ENCODE data around the gene ESPNL.

ESPNL gene

GRCh38 chr2:238125127-238125885 is 25.2 kb downstream of the ESPNL start:
- no peak for DNase-seq (ENCODE audit: insufficient read length, low spot score)

GRCh38 chr2:238126338-238126737 is 26.2 kb downstream of the ESPNL start:
- no peak for FAIRE-seq
- DNase-seq (ENCODE audit: insufficient read length, low spot score), result no peak

More at GRCh38 chr2:238125127-238125885, 25.2 kb downstream of the ESPNL start:
- FAIRE-seq, result no peak

GRCh38 chr2:238126775-238127164 is 26.6 kb downstream of the ESPNL start:
- FAIRE-seq (no peak), DNase-seq (ENCODE audit: insufficient read length, low spot score) (no peak)

- DNase-seq (ENCODE audit: insufficient read length, low spot score) (peak; percentile 71), FAIRE-seq (peak; percentile 79)
Measured at GRCh38 chr2:238127165-238128060, 27.3 kb downstream of the ESPNL start.

- DNase-seq (ENCODE audit: insufficient read length, low spot score) (no peak), FAIRE-seq (no peak)
Measured at GRCh38 chr2:238128061-238128440, 27.9 kb downstream of the ESPNL start.

- FAIRE-seq, result no peak
- no peak for DNase-seq (ENCODE audit: insufficient read length, low spot score)
Measured at GRCh38 chr2:238128534-238129001, 28.4 kb downstream of the ESPNL start.

GRCh38 chr2:238129166-238130010 is 29.2 kb downstream of the ESPNL start:
- DNase-seq (ENCODE audit: insufficient read length, low spot score) (no peak), FAIRE-seq (no peak)

GRCh38 chr2:238130111-238130695 is 30.1 kb downstream of the ESPNL start:
- no peak for DNase-seq (ENCODE audit: insufficient read length, low spot score)
- no peak for FAIRE-seq

- DNase-seq (ENCODE audit: insufficient read length, low spot score) (no peak), FAIRE-seq (no peak)
Measured at GRCh38 chr2:238130696-238131628, 30.8 kb downstream of the ESPNL start.

GRCh38 chr2:238131761-238132462 is 31.8 kb downstream of the ESPNL start:
- no peak for DNase-seq (ENCODE audit: insufficient read length, low spot score)

GRCh38 chr2:238132463-238133450 is 32.6 kb downstream of the ESPNL start:
- DNase-seq (ENCODE audit: insufficient read length, low spot score) (no peak), FAIRE-seq (no peak)

More at GRCh38 chr2:238131761-238132462, 31.8 kb downstream of the ESPNL start:
- FAIRE-seq, result no peak

- DNase-seq (ENCODE audit: insufficient read length, low spot score), result no peak
- no peak for FAIRE-seq
Measured at GRCh38 chr2:238133499-238134392, 33.6 kb downstream of the ESPNL start.

GRCh38 chr2:238134393-238134785 is 34.2 kb downstream of the ESPNL start:
- DNase-seq (ENCODE audit: insufficient read length, low spot score) (no peak), FAIRE-seq (no peak)

- no peak for FAIRE-seq
- DNase-seq (ENCODE audit: insufficient read length, low spot score), result no peak
Measured at GRCh38 chr2:238135601-238136150, 35.5 kb downstream of the ESPNL start.

- no peak for DNase-seq (ENCODE audit: insufficient read length, low spot score)
- FAIRE-seq, result no peak
Measured at GRCh38 chr2:238136820-238137537, 36.8 kb downstream of the ESPNL start.

- DNase-seq (ENCODE audit: insufficient read length, low spot score), result no peak
- no peak for FAIRE-seq
Measured at GRCh38 chr2:238137885-238138284, 37.7 kb downstream of the ESPNL start.
